BJ (cell line): Measurements from ENCODE around the gene TSTD2. TPM values are rescaled to one million over a fixed set of nuclear protein-coding genes. Genes with fewer than 3 reads are reported as not detected.

Source experiments
- CTCF ChIA-PET: fragments of 350-600 bp; formaldehyde crosslinking; extraction: SDS; loops from one replicate; lab custom pipeline; 2021; ENCODE audit warnings: antibody characterized with exemption, inconsistent platforms; lab: Yijun Ruan, JAX
- POLR2A ChIA-PET: fragments of 300-600 bp; sonication (Branson Sonifier 250); formaldehyde crosslinking; extraction: SDS; loops from one replicate; lab custom pipeline; 2021; ENCODE audit warnings: antibody characterized with exemption; lab: Charles Lee
- DNase-seq: peaks from one replicate; pipeline ENCODE4 v3.0.0-alpha.2; 2011; ENCODE audit warnings: low read depth
- H3K27me3 ChIP-seq: 2 replicates; pipeline ENCODE4 v1.6.0; 2011; ENCODE audit warnings: low read length; ENCODE audit not compliant: control insufficient read depth, insufficient read depth
- H3K36me3 ChIP-seq: 2 replicates; pipeline ENCODE4 v1.5.1; 2011; ENCODE audit warnings: low read length; ENCODE audit not compliant: control insufficient read depth, insufficient read depth
- H3K4me3 ChIP-seq: 2 replicates; pipeline ENCODE4 v1.5.1; 2011; ENCODE audit warnings: low read depth, mild to moderate bottlenecking, control low read depth, low read length
- CTCF ChIP-seq: IDR thresholded peaks from 2 replicates; pipeline ENCODE4 v1.5.1; 2011; ENCODE audit warnings: low read depth, mild to moderate bottlenecking, control low read depth, inconsistent platforms, low read length, moderate library complexity; ENCODE audit not compliant: insufficient read depth
- polyA plus RNA-seq: library from polyadenylated mRNA; depleted of rRNA; stranded (reverse); fragments of >200 nt; gene quantifications from 2 replicates; pipeline ENCODE4 v1.2.3, GENCODE V29; 2011

TSTD2 gene
- polyA plus RNA-seq, 1 experiment: 15.4 TPM

GRCh38 chr9:97615439-97616072 is 17.6 kb downstream of the TSTD2 start:
- Histone ChIP-seq H3K36me3 (peaks cover 3% of the 10 kb centered on the region; the same call in 1 of the 2 replicates), H3K4me3 (no peak overlapping the region), H3K27me3 (no peaks in the 10 kb centered on the region)
- CTCF ChIA-PET: interaction anchor here (0.6 to 10.6 kb wide), 26 partner anchors 9 to 759 kb away, joined by 3 to 142 read pairs (median 4); partner anchors contain the start of genes NCBP1, TDRD7 and TSTD2
- POLR2A ChIA-PET: interaction anchor here (0.6 kb wide), 1 partner anchor 928 kb away, joined by 4 read pairs; no protein-coding TSS in a partner anchor
- DNase-seq: no peak
- peak; percentile 80 for TF ChIP-seq CTCF

- TF ChIP-seq CTCF: no peak
- H3K4me3 ChIP-seq: no peak overlapping the region
- POLR2A ChIA-PET: no interaction called here
- H3K27me3 ChIP-seq: no peaks in the 10 kb centered on the region
- DNase-seq: no peak
- peaks cover 12% of the 10 kb centered on the region for H3K36me3 ChIP-seq
- CTCF ChIA-PET: interaction anchor here (1.3 to 18.0 kb wide), 3 partner anchors 7 to 203 kb away, joined by 3 to 292 read pairs (median 136); no protein-coding TSS in a partner anchor
These were observed 28.1 kb downstream of the TSTD2 start for GRCh38 chr9:97604901-97605645.

DNA sequence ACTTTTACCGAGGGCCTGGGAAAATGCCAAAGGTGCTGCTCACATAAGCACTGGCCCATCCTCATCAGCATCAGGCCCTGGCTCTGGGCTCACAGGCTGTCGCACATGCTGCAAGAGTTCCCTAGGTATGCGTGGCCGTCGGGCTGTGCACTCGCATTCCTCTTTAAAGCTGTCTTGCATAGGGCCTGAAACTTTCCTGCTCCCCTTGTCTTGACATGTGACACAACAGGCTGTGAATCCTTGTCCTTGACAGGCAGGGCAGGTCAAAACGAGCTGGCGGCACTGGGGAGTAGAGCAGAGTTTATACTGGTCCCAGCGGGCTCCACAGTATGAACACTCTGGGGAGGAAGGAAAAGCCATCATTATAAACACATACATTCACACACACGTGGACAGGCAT is 30.7 kb downstream of the TSTD2 start:
- no peak for TF ChIP-seq CTCF
- ChIA-PET CTCF (interaction anchor here (0.9 to 18.0 kb wide), 6 partner anchors 8 to 215 kb away, joined by 3 to 292 read pairs (median 4); no protein-coding TSS in a partner anchor), POLR2A (no interaction called here)
- Histone ChIP-seq H3K4me3 (no peak overlapping the region), H3K27me3 (no peaks in the 10 kb centered on the region), H3K36me3 (peaks cover 10% of the 10 kb centered on the region)
- no peak for DNase-seq

GRCh38 chr9:97601228-97601898 is 31.8 kb downstream of the TSTD2 start:
- ChIA-PET CTCF (interaction anchor here (1.3 to 18.0 kb wide), 5 partner anchors 10 to 190 kb away, joined by 3 to 292 read pairs (median 5); no protein-coding TSS in a partner anchor), POLR2A (no interaction called here)
- TF ChIP-seq CTCF: no peak
- no peaks in the 10 kb centered on the region for H3K27me3 ChIP-seq
- H3K4me3 ChIP-seq: no peak overlapping the region
- no peak for DNase-seq
- H3K36me3 ChIP-seq: peaks cover 10% of the 10 kb centered on the region
